ENCODE results near the gene TAF3. TPM values are rescaled to one million over a fixed set of nuclear protein-coding genes. Genes with fewer than 3 reads are reported as not detected.

TAF3 gene
- total and polyA plus RNA-seq, 2 donors (not counting 1 experiment from before 2014, with no cell fraction given) = 7.0 to 20.1 TPM

GRCh38 chr10:7804216-7804615, 14.1 kb upstream of the TAF3 start:
- Histone ChIP-seq H3K36me3 (replicated peaks in 1 of 2; ENCODE audit: control extremely low read depth in 1 of 2, control insufficient read depth in 1 of 2, extremely low read depth in 1 of 2, insufficient read depth in 2 of 2, low read length in 1 of 2) (peaks cover 34 to 72% of the 10 kb centered on the region in 2 experiments), H3K27me3 (replicated peaks in 1 of 4; ENCODE audit: control extremely low read depth in 1 of 4, control insufficient read depth in 3 of 4, insufficient read depth in 4 of 4, low read length in 3 of 4) (no peaks in the 10 kb centered on the region), H3K4me2 (replicated peaks; ENCODE audit: low read depth, low read length, poor library complexity, severe bottlenecking) (no peak overlapping the region), H3K9me3 (ENCODE audit: control extremely low read depth in 1 of 3, control insufficient read depth in 2 of 3, insufficient read depth in 1 of 3, low read length in 2 of 3) (no peaks in the 10 kb centered on the region), H3K27ac (ENCODE audit: low read length in 2 of 2) (no peak overlapping the region), H3K4me1 (ENCODE audit: control insufficient read depth in 2 of 2, insufficient read depth in 2 of 2, low read length in 2 of 2) (no peaks in the 10 kb centered on the region), H2AFZ (ENCODE audit: insufficient read depth, low read depth, low read length, poor library complexity, severe bottlenecking) (no peak overlapping the region), H3K79me2 (ENCODE audit: control insufficient read depth, insufficient read depth, low read length) (peaks cover 9% of the 10 kb centered on the region), H3K9ac (ENCODE audit: low read length) (no peak overlapping the region), H3K4me3 (ENCODE audit: control extremely low read depth in 1 of 5, extremely low read depth in 1 of 5, insufficient read depth in 1 of 5, low read depth in 2 of 5, low read length in 4 of 5) (no peak overlapping the region), H4K20me1 (ENCODE audit: control insufficient read depth, insufficient read depth, low read length, poor library complexity, severe bottlenecking) (no peaks in the 10 kb centered on the region)
- intact Hi-C loops (cut with micrococcal nuclease) = no loop called here
- WGBS (ENCODE audit: insufficient coverage) = 98% methylated on average over 4 of the region's 6 CpGs
- ChIA-PET POLR2A (no interaction called here), CTCF (no interaction called here)
- H3K4me3 Mint-ChIP-seq = no peak overlapping the region
- no peak for DNase-seq
- ATAC-seq (ENCODE audit: low read depth) = no peak
- TF ChIP-seq CTCF (IDR thresholded peaks at IDR 0.05) (no peak), EZH2 (IDR thresholded peaks at IDR 0.05; ENCODE audit: borderline replicate concordance, insufficient read depth, low read depth, low read length, poor library complexity, severe bottlenecking) (no peak)
- no peaks in the 10 kb centered on the region for H3K27me3 Mint-ChIP-seq
- H3K4me1 Mint-ChIP-seq = no peaks in the 10 kb centered on the region
- no peak overlapping the region for H3K27ac Mint-ChIP-seq
- no peaks in the 10 kb centered on the region for H3K9me3 Mint-ChIP-seq (ENCODE audit: insufficient read depth)

- H3K4me1 Mint-ChIP-seq = no peaks in the 10 kb centered on the region
- ChIA-PET CTCF (no interaction called here), POLR2A (no interaction called here)
- H4K20me1 ChIP-seq (ENCODE audit: control insufficient read depth, insufficient read depth, low read length, poor library complexity, severe bottlenecking) = no peaks in the 10 kb centered on the region
- peaks cover 9% of the 10 kb centered on the region for H3K79me2 ChIP-seq (ENCODE audit: control insufficient read depth, insufficient read depth, low read length)
- TF ChIP-seq EZH2 (IDR thresholded peaks at IDR 0.05; ENCODE audit: borderline replicate concordance, insufficient read depth, low read depth, low read length, poor library complexity, severe bottlenecking) = no peak
- no peak for TF ChIP-seq CTCF (IDR thresholded peaks at IDR 0.05)
- DNase-seq = no peak
- H3K9me3 Mint-ChIP-seq (ENCODE audit: insufficient read depth) = no peaks in the 10 kb centered on the region
- WGBS (ENCODE audit: insufficient coverage) = no CpG with 5 or more reads among the region's 2 CpGs
- no peaks in the 10 kb centered on the region for H3K9me3 ChIP-seq (ENCODE audit: control extremely low read depth in 1 of 3, control insufficient read depth in 2 of 3, insufficient read depth in 1 of 3, low read length in 2 of 3)
- ATAC-seq (ENCODE audit: low read depth) = no peak
- H3K27ac Mint-ChIP-seq = no peak overlapping the region
- H3K36me3 ChIP-seq (replicated peaks in 1 of 2; ENCODE audit: control extremely low read depth in 1 of 2, control insufficient read depth in 1 of 2, extremely low read depth in 1 of 2, insufficient read depth in 2 of 2, low read length in 1 of 2) = peaks cover 32 to 66% of the 10 kb centered on the region in 2 experiments
- no peaks in the 10 kb centered on the region for H3K4me1 ChIP-seq (ENCODE audit: control insufficient read depth in 2 of 2, insufficient read depth in 2 of 2, low read length in 2 of 2)
- H3K4me3 Mint-ChIP-seq = no peak overlapping the region
- H3K27me3 Mint-ChIP-seq = no peaks in the 10 kb centered on the region
- H3K27me3 ChIP-seq (replicated peaks in 1 of 4; ENCODE audit: control extremely low read depth in 1 of 4, control insufficient read depth in 3 of 4, insufficient read depth in 4 of 4, low read length in 3 of 4) = no peaks in the 10 kb centered on the region
- no peak overlapping the region for H2AFZ ChIP-seq (ENCODE audit: insufficient read depth, low read depth, low read length, poor library complexity, severe bottlenecking)
- H3K27ac ChIP-seq (ENCODE audit: low read length in 2 of 2) = no peak overlapping the region
- intact Hi-C loops (cut with micrococcal nuclease) = no loop called here
- H3K9ac ChIP-seq (ENCODE audit: low read length) = no peak overlapping the region
- no peak overlapping the region for H3K4me3 ChIP-seq (ENCODE audit: control extremely low read depth in 1 of 5, extremely low read depth in 1 of 5, insufficient read depth in 1 of 5, low read depth in 2 of 5, low read length in 4 of 5)
- H3K4me2 ChIP-seq (replicated peaks; ENCODE audit: low read depth, low read length, poor library complexity, severe bottlenecking) = no peak overlapping the region
Measured at GRCh38 chr10:7804741-7805140, 13.6 kb upstream of the TAF3 start.
